HEK293T (cell line): Measurements from ENCODE around the gene SPINT3.

Experiments
- ARNT ChIP-seq: fragments of 450-650 bp; IDR thresholded peaks from 2 replicates; pipeline ENCODE4 v1.6.1; 2017; ENCODE audit warnings: mild to moderate bottlenecking
- BHLHE40 ChIP-seq: fragments of 450-650 bp; IDR thresholded peaks from 2 replicates; pipeline ENCODE4 v1.6.1; 2016; ENCODE audit warnings: mild to moderate bottlenecking, moderate library complexity, borderline replicate concordance
- ELF4 ChIP-seq: fragments of 450-650 bp; IDR thresholded peaks from 2 replicates; pipeline ENCODE4 v1.6.1; 2017; ENCODE audit warnings: antibody characterized with exemption
- FOXA1 ChIP-seq: fragments of 450-650 bp; IDR thresholded peaks from 2 replicates; pipeline ENCODE4 v1.6.1; 2016; ENCODE audit warnings: mild to moderate bottlenecking
- FOXK2 ChIP-seq: fragments of 450-650 bp; IDR thresholded peaks from 2 replicates; pipeline ENCODE4 v1.6.1; 2016; ENCODE audit warnings: mild to moderate bottlenecking
- LEF1 ChIP-seq: fragments of 450-650 bp; IDR thresholded peaks from 2 replicates; pipeline ENCODE4 v1.6.1; 2017; ENCODE audit warnings: mild to moderate bottlenecking, borderline replicate concordance
- NFRKB ChIP-seq: fragments of 450-650 bp; IDR thresholded peaks from 2 replicates; pipeline ENCODE4 v1.6.1; 2016; ENCODE audit warnings: mild to moderate bottlenecking, moderate library complexity
- SP1 ChIP-seq: fragments of 450-650 bp; IDR thresholded peaks from 2 replicates; pipeline ENCODE4 v1.6.1; 2017
- SUZ12 ChIP-seq: fragments of 450-650 bp; IDR thresholded peaks from 2 replicates; pipeline ENCODE4 v1.6.1; 2016; ENCODE audit warnings: mild to moderate bottlenecking
- TARDBP ChIP-seq: fragments of 450-650 bp; IDR thresholded peaks from 2 replicates; pipeline ENCODE4 v1.6.1; 2016
- ZNF384 ChIP-seq: fragments of 450-650 bp; IDR thresholded peaks from 2 replicates; pipeline ENCODE4 v1.6.1; 2016

GRCh38 chr20:45467861-45468260, 47.6 kb downstream of the SPINT3 start:
- no peak for TF ChIP-seq NFRKB
- no peak for TF ChIP-seq FOXA1
- no peak for TF ChIP-seq FOXK2
- no peak for TF ChIP-seq SP1
- TF ChIP-seq SUZ12: no peak
- no peak for TF ChIP-seq BHLHE40
- no peak for TF ChIP-seq TARDBP
- TF ChIP-seq LEF1: no peak
- TF ChIP-seq ELF4: no peak
- no peak for TF ChIP-seq ZNF384
- no peak for TF ChIP-seq ARNT
